H9 (cell line): ENCODE measurements around the gene UGT1A5. TPM values are rescaled to one million over a fixed set of nuclear protein-coding genes. Genes with fewer than 3 reads are reported as not detected.

Source experiments
- DNase-seq: peaks from one replicate; pipeline ENCODE4 v3.0.0-alpha.2; 2017
- H2AFZ ChIP-seq: one replicate; pipeline ENCODE4 v1.6.1; 2013; ENCODE audit warnings: mild to moderate bottlenecking, low read length, control low read depth, moderate library complexity
- H2AK5ac ChIP-seq: 2 replicates; pipeline ENCODE4 v1.6.1; 2013; ENCODE audit warnings: low read length, control low read depth, mixed read lengths; ENCODE audit not compliant: insufficient read length
- H2BK120ac ChIP-seq: one replicate; pipeline ENCODE4 v1.6.1; 2013; ENCODE audit warnings: low read depth, mild to moderate bottlenecking, low read length, control low read depth, inconsistent platforms; ENCODE audit not compliant: poor library complexity, severe bottlenecking
- H2BK12ac ChIP-seq: 2 replicates; pipeline ENCODE4 v1.6.1; 2013; ENCODE audit warnings: low read length, control low read depth, mixed read lengths, low read depth; ENCODE audit not compliant: insufficient read length
- H2BK15ac ChIP-seq: 2 replicates; pipeline ENCODE4 v1.6.1; 2013; ENCODE audit warnings: low read depth, low read length, control low read depth
- H2BK20ac ChIP-seq: one replicate; pipeline ENCODE4 v1.6.1; 2013; ENCODE audit warnings: low read depth, mild to moderate bottlenecking, low read length, control low read depth, inconsistent platforms; ENCODE audit not compliant: poor library complexity, severe bottlenecking
- H2BK5ac ChIP-seq: 2 replicates; pipeline ENCODE4 v1.6.1; 2013; ENCODE audit warnings: low read length, control low read depth, mixed read lengths; ENCODE audit not compliant: insufficient read length
- H3K14ac ChIP-seq: 2 replicates; pipeline ENCODE4 v1.6.1; 2013; ENCODE audit warnings: low read length, control low read depth; ENCODE audit not compliant: insufficient read depth
- H3K18ac ChIP-seq: 2 replicates; pipeline ENCODE4 v1.6.1; 2013; ENCODE audit warnings: low read depth, mild to moderate bottlenecking, mixed read lengths, low read length, control low read depth; ENCODE audit not compliant: insufficient read length
- H3K23ac ChIP-seq: 2 replicates; pipeline ENCODE4 v1.6.1; 2013; ENCODE audit warnings: low read length, control low read depth, mixed read lengths, low read depth; ENCODE audit not compliant: insufficient read length
- H3K23me2 ChIP-seq: 2 replicates; pipeline ENCODE4 v1.6.1; 2013; ENCODE audit warnings: low read depth, mild to moderate bottlenecking, mixed read lengths, low read length, control low read depth; ENCODE audit not compliant: insufficient read length, poor library complexity, severe bottlenecking
- H3K27ac ChIP-seq: 2 replicates; pipeline ENCODE4 v1.5.1; 2013; ENCODE audit warnings: low read length, control low read depth, mixed read lengths, low read depth; ENCODE audit not compliant: insufficient read length
- H3K27me3 ChIP-seq: 2 replicates; pipeline ENCODE4 v1.6.1; 2013; ENCODE audit warnings: low read length, control low read depth, inconsistent platforms; ENCODE audit not compliant: insufficient read depth
- H3K4ac ChIP-seq: 2 replicates; pipeline ENCODE4 v1.6.1; 2013; ENCODE audit warnings: low read depth, mild to moderate bottlenecking, control low read depth, inconsistent platforms, low read length, moderate library complexity
- H3K4me1 ChIP-seq: 2 replicates; pipeline ENCODE4 v1.6.1; 2013; ENCODE audit warnings: low read length, control low read depth, inconsistent platforms; ENCODE audit not compliant: insufficient read depth
- H3K4me2 ChIP-seq: 2 replicates; pipeline ENCODE4 v1.6.1; 2013; ENCODE audit warnings: low read length, control low read depth, mixed read lengths; ENCODE audit not compliant: insufficient read length, insufficient read depth
- H3K56ac ChIP-seq: 2 replicates; pipeline ENCODE4 v1.6.1; 2013; ENCODE audit warnings: low read depth, mild to moderate bottlenecking, mixed read lengths, low read length, control low read depth; ENCODE audit not compliant: insufficient read length
- H3K79me1 ChIP-seq: 2 replicates; pipeline ENCODE4 v1.6.1; 2013; ENCODE audit warnings: low read depth, mild to moderate bottlenecking, moderate library complexity, low read length, control low read depth, inconsistent platforms; ENCODE audit not compliant: insufficient read depth, poor library complexity, severe bottlenecking
- H3K79me2 ChIP-seq: 2 replicates; pipeline ENCODE4 v1.6.1; 2013; ENCODE audit warnings: low read length, control low read depth, inconsistent platforms; ENCODE audit not compliant: insufficient read depth
- H3K9ac ChIP-seq: 2 replicates; pipeline ENCODE4 v1.6.1; 2013; ENCODE audit warnings: low read length, control low read depth, mixed read lengths; ENCODE audit not compliant: insufficient read length; ENCODE audit errors: extremely low read depth
- H3K9me3 ChIP-seq: one replicate; pipeline ENCODE4 v1.6.1; 2013; ENCODE audit warnings: low read depth, low read length, inconsistent platforms; ENCODE audit not compliant: control insufficient read depth
- H3T11ph ChIP-seq: one replicate; pipeline ENCODE4 v1.6.1; 2013; ENCODE audit warnings: mild to moderate bottlenecking, low read length, control low read depth, inconsistent platforms
- H4K20me1 ChIP-seq: one replicate; pipeline ENCODE4 v1.6.1; 2013; ENCODE audit not compliant: control insufficient read depth, insufficient read length, insufficient read depth
- H4K5ac ChIP-seq: 2 replicates; pipeline ENCODE4 v1.6.1; 2013; ENCODE audit warnings: low read depth, mild to moderate bottlenecking, mixed read lengths, low read length, control low read depth; ENCODE audit not compliant: insufficient read length
- H4K8ac ChIP-seq: replicated peaks from 2 replicates; pipeline ENCODE4 v1.6.1; 2013; ENCODE audit warnings: low read length, control low read depth, mixed read lengths, low read depth; ENCODE audit not compliant: insufficient read length
- H4K91ac ChIP-seq: 2 replicates; pipeline ENCODE4 v1.6.1; 2013; ENCODE audit warnings: low read depth, mild to moderate bottlenecking, moderate library complexity, mixed read lengths, low read length, control low read depth; ENCODE audit not compliant: insufficient read length
- H3K27ac Mint-ChIP-seq, 3 experiments: 2 replicates in 2 of 3; 3 replicates in 1 of 3; pipeline ENCODE4 v1.8.0; 2020 to 2021; ENCODE audit warnings: mixed read lengths in 3 of 3, mild to moderate bottlenecking in 1 of 3, moderate library complexity in 1 of 3
- H3K27me3 Mint-ChIP-seq: 2 replicates; pipeline ENCODE4 v1.8.0; 2021; ENCODE audit warnings: low read depth, mild to moderate bottlenecking, moderate library complexity, mixed read lengths
- H3K36me3 Mint-ChIP-seq, 3 experiments: 2 replicates in 2 of 3; 3 replicates in 1 of 3; pipeline ENCODE4 v1.8.0; 2020 to 2021; ENCODE audit warnings: low read depth in 3 of 3, mixed read lengths in 3 of 3; ENCODE audit not compliant: insufficient read depth in 1 of 3
- H3K4me1 Mint-ChIP-seq, 2 experiments: 2 replicates each; pipeline ENCODE4 v1.8.0; 2020; ENCODE audit warnings: mixed read lengths in 2 of 2
- H3K4me3 Mint-ChIP-seq, 2 experiments: 2 replicates in 1 of 2; 3 replicates in 1 of 2; pipeline ENCODE4 v1.8.0; 2020 to 2021; ENCODE audit warnings: mild to moderate bottlenecking in 2 of 2, mixed read lengths in 2 of 2, moderate library complexity in 1 of 2
- H3K9me3 Mint-ChIP-seq, 2 experiments: 2 replicates in 1 of 2; 3 replicates in 1 of 2; pipeline ENCODE4 v1.8.0; 2020; ENCODE audit warnings: mild to moderate bottlenecking in 2 of 2, mixed read lengths in 2 of 2, moderate library complexity in 1 of 2
- CTCF ChIP-seq: fragments of 200-600 bp; sonication (generic); conservative IDR thresholded peaks from 3 replicates; pipeline ENCODE4 v1.8.0; 2021; ENCODE audit warnings: antibody characterized with exemption, mild to moderate bottlenecking
- WGBS: extraction: QIAGEN DNeasy Blood & Tissue Kit; methylation state at CpG from one replicate; pipeline ENCODE4 v1.1.7; 2013; ENCODE audit warnings: missing lambda C conversion rate, low lambda C conversion rate, mixed read lengths; ENCODE audit not compliant: insufficient read length; ENCODE audit errors: extremely low coverage; 5-methylcytosine and 5-hydroxymethylcytosine counted together
- total RNA-seq: library from RNA; stranded (reverse); gene quantifications from 2 replicates; pipeline ENCODE4 v1.2.1, GENCODE V29; 2021

Gene UGT1A5
- total RNA-seq, 1 experiment from 2014 or later: not detected

GRCh38 chr2:233691443-233692433 lies 21.0 kb upstream of the UGT1A5 start:
- no CpG with 5 or more reads among the region's 11 CpGs for WGBS
- H3K56ac ChIP-seq: no peak overlapping the region
- no peak overlapping the region for H2BK120ac ChIP-seq
- H3K14ac ChIP-seq: no peak overlapping the region
- peaks cover 3% of the 10 kb centered on the region; the same call in 1 of the 2 replicates for H3K4me1 ChIP-seq
- peak overlapping the region in 1 of 3 experiments; percentile 54; a peak in 1 of 7 replicates for H3K27ac Mint-ChIP-seq
- peak overlapping the region; percentile 17 for H2BK12ac ChIP-seq
- H3K23ac ChIP-seq: no peak overlapping the region
- no peaks in the 10 kb centered on the region; the same call in 1 of the 2 replicates for H3K27me3 Mint-ChIP-seq
- H3K23me2 ChIP-seq: no peaks in the 10 kb centered on the region
- H3K4me2 ChIP-seq: no peak overlapping the region
- no peak overlapping the region for H2BK5ac ChIP-seq
- no peaks in the 10 kb centered on the region for H3K27me3 ChIP-seq
- H2BK15ac ChIP-seq: no peak overlapping the region
- no peak for TF ChIP-seq CTCF
- no peak overlapping the region for H4K5ac ChIP-seq
- no peak overlapping the region for H3K4ac ChIP-seq
- no peak overlapping the region for H4K8ac ChIP-seq
- no peak overlapping the region for H2AFZ ChIP-seq
- peak overlapping the region; percentile 53 for H3K18ac ChIP-seq
- H3K9ac ChIP-seq: no peak overlapping the region
- no peaks in the 10 kb centered on the region for H3K79me1 ChIP-seq
- H2AK5ac ChIP-seq: no peak overlapping the region
- H4K91ac ChIP-seq: no peak overlapping the region
- no peak overlapping the region for H3K4me3 Mint-ChIP-seq
- H3K79me2 ChIP-seq: no peaks in the 10 kb centered on the region
- peaks cover 24 to 29% of the 10 kb centered on the region in 2 experiments for H3K4me1 Mint-ChIP-seq
- DNase-seq: no peak
- no peak overlapping the region for H2BK20ac ChIP-seq
- no peak overlapping the region for H3T11ph ChIP-seq
- no peaks in the 10 kb centered on the region for H3K9me3 ChIP-seq
- no peaks in the 10 kb centered on the region; a peak in 2 of 5 replicates for H3K9me3 Mint-ChIP-seq
- H4K20me1 ChIP-seq: no peaks in the 10 kb centered on the region
- H3K27ac ChIP-seq: no peak overlapping the region
- H3K36me3 Mint-ChIP-seq: no peaks in the 10 kb centered on the region; a peak in 2 of 7 replicates
